Activated CD4-positive, alpha-beta T cell treated with anti-CD3 and anti-CD28 coated beads, Interleukin-2, Interleukin-6, amounts not matched to agents 100 ng/mL and 50 ng/mL, durations not matched to agents 16 hours and 8 hours (primary cell): ENCODE results near the gene GRM4.

Source experiments
- DNase-seq: peaks from one replicate; pipeline ENCODE4 v3.0.0-alpha.2; 2020

The GRM4 gene

DNA sequence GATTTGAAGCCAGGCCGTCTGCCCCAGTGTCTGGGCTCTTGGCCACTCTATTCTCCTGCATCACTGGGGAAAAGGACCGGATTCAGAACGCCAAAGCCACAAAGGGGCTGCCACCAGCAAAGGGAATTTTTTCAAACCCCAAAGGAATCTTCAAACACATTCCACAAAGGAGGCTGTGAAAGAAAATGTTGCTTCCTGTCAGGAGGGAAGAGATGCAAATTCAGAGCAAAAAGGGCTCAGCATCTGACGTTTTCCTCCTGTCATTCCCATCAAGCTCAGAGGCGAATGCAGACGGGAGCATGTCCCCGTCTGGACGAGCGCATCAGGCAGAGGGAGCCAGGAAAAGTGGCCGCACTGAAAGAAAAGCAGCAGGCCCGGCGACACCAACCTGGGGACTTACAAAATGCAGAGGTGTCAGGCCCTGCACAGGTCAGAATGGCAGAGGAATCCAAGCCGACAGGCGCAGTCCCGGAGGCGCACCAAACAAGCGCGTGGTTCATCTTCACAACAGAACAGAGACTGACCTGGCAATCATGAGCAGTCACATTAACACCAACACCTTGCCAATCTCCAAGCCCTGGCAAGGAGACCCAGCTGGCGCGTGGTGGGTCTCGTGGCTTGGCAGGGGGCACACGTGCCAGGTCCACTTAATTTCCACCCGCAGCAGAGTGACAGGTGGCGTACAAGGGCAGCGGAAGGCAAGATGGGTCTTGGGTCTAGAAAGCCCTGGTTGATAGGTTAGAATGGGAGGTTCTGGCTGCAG is 62.8 kb downstream of the GRM4 start:
- DNase-seq = no peak

DNA sequence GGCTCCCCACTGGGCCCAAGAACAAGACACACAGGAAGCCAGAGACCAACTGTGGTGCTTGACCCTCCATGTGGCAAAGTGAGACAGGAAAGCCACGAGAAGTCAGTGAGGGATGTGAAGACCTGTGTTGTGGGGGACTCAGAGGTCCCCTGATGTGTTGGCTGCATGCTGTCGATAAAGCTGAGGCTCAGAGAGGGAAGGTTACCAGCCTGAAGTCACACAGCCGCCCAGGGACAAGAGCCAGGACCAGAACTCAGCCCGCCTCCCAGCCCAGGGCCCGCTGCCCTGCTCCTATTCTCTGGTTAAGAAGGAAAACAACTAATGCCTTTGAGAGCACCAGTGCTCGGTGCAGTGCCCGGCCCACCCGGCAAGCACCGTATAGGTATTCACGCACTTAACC is 63.5 kb downstream of the GRM4 start:
- no peak for DNase-seq

DNA sequence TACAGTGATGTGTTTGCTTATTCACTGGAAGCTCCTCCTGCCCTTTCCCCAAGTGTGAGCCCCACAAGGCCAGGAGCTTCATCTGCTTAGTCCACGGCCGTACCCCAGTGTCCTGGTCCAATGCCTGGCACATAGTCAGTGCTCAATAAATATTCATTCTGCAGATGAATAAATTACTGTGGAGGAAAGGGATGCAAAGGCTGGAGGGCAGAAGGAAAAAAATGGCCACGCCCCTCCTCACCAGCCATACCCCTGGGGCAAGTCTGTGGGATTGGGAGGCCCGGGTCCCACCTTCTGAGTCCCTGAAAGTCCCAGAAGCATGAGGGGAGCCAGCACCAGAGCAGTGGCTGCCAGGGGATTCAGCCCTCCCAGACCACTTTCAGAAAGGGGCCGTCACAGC is 65.5 kb downstream of the GRM4 start:
- no peak for DNase-seq

DNA sequence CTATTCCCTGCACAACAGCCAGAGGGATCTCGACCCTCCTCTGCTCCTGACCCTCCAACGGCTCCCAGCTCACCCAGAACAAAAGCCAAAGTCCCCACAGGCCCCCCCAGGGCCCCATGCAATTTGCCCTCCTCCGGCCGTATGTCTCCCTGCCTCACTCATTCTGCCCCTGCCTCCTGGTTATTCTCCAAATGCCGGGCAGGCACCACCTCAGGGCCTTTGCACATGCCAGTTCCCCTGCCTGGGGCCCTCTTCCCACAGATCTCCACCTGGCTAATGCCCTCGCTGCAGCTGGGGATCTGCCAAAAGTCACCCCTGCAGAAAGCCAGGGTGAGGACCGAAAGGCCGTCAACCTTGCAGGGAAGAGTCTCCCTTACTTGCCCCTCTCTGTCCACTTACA is 66.0 kb downstream of the GRM4 start:
- DNase-seq = no peak

DNA sequence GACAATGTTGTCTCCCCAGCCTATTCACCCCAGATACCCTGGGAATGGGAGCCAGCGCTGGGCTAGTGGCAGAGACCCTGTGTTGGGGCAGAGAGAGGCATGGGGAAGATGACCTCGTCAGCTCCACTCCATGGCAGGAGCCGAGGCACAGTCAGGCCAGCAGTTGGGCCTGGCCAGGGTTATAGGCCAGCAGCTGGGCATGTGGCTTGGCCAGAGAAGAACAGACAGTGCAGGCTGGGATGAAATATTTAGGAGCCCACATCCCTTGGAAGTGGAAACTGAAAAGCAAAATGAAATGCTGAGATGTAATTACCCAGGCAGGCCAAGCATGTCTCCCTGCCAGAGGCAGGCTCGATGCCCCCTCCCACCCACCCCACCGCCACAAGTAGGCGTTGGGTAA is 70.0 kb downstream of the GRM4 start:
- DNase-seq = no peak

DNA sequence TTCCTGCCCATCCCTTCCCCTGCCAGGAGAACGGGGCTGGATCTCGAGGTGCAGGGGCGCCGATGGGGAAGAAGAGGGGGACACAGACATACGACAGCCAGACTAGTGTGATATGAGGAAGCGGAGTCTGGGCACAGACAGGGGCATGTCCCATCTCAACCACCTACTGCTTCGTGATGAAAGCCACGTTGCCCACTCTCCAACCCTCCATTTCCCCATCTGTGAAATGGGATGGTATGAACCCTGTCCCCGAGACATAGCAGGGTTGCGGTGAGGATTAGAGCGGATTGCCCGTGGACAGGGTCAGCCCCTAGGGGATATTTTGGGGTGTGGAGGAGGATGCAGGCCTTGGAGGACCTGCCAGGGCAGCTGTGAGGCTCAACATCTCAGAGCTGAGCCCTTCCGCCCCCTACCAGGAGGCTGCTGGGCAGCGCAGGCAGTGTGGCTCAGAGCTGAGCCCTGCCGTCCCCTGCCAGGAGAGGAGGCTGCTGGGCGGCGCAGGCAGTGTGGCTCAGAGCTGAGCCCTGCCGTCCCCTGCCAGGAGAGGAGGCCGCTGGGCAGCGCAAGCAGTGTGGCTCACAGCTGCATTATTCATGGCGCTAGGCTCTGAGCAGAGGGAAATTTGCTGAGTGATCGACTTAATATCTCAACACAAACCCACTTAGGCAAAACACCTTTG is 71.7 kb downstream of the GRM4 start:
- no peak for DNase-seq

DNA sequence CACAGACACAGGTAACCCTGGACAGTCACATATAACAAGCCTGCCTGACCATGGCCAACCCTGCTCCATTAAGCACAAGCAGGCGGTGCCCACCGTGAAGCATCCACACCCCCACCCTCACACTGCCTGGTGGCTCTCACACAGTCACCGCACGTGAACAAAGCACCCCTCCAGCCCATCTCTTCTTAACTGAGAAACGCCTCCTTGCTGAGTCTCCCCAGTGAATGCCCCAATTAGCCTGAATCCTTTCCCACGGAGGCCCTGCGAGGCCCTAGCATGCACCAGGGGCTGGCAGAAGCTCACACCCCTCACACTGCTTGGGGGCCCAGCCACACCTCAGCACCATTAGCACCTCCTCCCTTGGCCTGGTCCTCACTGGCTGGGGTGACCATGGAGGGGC is 72.3 kb downstream of the GRM4 start:
- DNase-seq = no peak

DNA sequence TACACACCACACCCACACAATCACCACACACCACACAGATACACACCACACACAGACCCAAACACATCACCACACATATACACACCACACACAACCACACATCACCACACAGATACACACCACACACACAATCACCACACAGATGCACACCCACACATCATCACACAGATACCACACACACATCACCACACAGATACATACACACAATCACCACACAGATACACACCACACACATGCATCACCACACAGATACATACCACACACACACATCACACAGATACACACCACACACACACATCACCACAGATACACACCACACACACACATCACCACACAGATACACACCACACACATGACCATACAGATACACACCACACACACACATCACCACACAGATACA is 73.2 kb downstream of the GRM4 start:
- DNase-seq = no peak

DNA sequence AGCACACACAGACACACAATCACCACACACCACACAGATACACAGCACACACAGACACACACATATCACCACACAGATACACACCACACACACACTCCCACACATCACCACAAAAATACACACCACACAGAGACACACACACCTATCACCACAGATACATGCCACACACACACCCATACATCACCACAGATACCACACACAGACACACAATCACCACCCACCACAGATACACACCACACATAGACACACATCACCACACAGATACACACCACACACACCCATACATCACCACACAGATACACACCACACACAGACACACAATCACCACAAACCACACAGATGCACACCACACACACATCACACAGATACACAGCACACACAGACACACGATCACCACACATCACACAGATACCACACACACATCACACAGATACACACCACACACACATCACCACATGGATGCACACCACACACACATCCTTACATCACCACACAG is 74.0 kb downstream of the GRM4 start:
- DNase-seq = no peak

DNA sequence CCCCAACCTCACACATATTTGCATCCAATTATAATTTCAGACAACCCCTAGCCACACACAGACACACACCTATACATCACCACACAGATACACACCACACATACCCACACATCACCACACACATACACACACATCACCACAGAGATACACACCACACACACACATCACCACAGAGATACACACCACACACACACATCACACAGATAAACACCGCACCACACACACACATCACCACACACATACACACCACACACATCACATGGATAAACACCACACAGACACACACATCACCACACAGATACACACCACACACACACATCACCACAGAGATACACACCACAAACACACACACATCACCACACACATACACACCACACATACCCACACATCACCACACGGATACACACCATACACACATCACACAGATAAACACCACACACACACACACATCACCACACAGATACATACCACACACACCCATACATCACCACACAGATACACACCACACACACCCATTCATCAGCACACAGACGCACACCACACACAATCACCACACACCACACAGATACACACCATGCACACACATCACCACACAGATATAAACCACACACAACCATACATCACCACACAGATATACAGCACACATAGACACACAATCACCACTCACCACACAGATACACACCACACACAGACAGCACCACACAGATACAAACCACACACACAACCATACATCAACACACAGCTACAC is 74.6 kb downstream of the GRM4 start:
- no peak for DNase-seq

DNA sequence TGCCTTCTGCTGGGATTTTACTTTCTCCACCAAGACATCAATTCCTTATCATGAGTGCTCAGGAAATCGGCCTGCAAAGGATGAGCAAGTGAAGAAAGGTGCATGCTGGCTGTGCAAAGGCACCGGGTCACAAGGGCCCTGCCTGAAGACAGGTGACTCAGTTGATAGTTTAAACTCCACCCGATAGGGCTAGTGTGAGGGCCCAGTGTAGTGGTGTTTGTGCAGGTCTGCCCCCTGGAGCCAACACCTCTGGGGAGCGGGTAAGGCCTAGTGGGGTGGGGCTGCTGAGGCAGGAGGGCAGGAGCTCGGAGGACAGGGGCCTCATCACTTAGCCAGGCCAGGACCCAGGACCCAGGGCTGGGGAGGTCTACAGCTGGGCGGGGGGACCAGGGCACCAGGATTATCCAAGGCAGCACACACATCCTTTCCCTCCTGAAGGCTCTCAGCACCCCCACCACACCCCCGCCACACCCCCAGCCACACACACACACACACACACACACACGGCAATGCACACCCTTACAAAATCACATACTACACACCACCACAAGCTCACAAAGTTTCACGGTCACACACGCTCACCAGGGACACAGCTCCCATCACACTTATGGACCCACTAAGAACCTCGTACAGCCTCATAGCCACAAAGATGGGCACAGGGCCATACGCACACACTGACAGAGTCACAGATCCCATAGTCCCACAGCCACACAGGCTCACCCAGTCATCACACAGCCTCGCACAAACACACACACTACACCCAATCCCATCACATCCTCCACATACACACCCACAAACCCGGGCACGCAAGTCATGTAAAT is 75.4 kb downstream of the GRM4 start:
- no peak for DNase-seq

DNA sequence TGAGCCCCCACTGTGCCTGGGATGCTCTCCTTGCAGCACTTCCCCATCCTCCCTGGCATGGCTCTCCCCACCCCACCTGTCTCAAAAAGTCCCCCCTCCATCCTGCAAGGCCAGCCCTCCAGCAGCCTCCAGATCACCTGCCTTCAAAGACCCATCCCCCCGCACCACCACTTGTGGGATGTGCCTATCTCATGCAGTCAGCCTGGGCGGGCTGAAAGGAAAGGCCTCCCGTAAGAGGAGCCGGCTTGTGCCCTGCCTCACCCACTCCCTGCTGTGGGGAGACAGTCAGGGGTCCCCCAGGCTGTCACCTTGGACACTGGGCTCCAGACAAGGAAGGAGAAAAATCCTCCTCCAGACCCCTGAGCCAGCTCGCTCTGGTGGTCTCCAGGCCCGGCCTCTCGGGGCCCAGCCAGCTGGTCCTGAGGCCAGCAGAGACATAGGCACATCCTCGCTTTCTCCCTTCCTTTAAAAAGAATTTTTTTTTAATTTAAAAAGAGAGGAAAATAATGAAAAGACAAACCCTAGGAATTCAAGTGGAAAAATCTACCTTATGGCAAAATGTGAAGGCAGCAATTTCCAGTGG is 77.3 kb downstream of the GRM4 start:
- no peak for DNase-seq

DNA sequence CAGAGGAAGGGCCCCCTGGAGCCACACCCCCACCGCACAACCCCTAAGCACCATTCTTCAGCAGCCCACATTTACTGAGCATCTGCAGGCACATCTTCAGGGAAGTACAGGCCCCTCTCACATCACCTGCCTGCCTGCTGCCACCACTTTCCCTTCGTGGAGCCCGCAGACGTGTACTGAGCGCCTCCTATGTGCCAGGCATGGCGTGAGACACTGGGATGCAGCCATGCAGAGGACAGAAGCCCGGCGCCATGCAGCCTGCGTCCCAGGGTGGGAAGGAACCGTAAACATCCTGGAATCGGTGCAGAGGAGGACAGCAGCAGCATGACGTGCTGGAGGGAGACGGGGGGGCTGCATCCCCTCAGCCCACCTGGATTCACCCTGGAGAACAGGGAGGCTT is 78.1 kb downstream of the GRM4 start:
- DNase-seq = no peak

DNA sequence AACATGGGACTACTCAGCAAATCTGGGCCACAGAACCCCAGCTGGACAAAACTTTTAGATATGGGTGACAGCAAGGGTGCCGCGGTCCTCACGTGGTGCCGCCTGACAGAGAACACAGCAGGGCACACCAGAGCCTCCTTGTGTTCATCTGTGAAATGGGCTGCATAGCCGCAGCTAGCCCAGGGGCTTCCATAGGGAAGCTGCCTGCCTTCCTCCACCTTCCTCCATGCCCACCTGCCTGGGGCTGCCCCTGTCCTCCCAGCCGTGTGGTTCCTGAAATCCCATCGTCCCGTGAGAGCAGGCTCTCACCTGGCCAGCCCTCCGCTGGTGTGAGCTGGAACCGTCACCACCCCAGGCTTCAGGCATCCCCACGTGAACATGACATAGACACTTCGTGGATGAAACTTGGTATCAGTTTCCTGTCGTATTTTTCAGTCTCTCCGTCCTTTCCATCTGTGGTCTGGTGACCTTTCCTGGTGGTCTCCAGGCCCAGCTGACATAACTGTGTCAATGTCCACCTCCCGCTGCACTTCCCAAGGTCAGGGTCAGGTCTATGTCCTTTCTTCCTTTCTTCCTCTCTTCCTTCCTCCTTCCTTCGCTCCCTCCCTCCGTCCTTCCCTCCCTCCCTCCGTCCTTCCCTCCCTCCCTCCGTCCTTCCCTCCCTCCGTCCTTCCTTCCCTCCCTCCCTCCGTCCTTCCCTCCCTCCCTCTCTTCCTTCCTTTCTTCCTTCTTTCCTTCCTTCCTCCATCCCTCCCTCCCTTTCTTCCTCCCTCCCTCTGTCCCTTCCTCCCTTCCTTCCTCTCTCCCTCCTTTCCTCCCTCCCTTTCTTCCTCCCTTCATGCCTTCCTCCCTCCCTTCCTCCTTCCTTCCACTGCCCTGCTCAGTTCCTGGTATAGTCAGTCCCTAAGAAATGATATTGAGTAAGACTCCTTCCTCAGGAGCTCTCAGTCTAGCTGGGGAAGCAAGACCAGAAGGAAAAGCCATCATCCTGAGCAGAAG is 78.8 kb downstream of the GRM4 start:
- no peak for DNase-seq

DNA sequence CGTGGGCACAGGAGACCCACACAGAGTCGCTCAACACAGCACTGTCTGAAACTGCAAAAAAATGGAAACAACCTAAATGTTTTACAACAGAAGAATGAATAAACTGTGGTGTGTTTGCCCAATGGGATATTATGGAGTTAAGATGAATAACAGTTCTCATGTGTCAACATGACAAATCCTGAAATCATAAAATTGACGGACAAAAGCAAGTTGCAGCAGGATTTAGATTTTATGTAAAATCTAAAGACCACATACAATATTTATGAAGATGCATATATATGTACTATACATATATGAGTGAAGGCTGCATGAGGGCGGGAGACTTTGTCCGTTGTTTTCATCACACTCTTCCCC is 79.7 kb downstream of the GRM4 start:
- no peak for DNase-seq

DNA sequence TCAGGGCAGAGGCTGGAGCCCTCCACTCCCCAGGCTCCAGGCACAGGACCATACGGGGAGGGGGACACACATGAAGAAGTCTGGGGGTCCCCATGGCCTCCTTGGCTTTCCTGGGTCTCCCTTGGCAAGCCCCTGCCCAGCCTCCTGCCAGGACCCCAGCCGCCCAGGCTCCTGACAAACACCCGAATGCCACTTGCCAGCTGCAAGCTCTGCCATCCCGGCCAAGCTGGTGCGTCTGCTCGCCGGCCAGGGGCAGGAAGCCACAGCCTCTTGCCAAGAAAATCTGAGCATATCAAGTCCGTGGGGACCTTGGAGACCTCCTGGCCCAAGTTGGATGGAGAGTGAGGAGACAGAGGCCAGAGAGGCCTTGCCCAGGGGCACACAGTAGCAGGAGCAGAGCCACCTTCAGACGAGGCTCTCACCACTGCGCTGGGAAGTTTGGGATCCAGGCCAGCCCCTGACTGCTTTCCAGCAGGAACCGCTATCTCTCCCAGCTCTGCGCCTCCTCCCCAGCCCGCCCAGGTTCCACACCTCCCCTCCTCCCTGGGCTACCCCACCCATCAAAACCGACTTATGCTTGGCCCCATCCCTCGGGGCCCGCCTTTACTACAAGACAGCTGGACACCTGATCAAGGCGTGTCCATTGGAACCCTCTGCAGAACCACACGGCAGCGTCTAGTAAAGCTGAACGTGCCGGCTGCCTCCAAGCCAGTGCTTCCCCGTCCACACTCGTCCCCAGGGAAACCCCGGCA is 80.2 kb downstream of the GRM4 start:
- DNase-seq = no peak

DNA sequence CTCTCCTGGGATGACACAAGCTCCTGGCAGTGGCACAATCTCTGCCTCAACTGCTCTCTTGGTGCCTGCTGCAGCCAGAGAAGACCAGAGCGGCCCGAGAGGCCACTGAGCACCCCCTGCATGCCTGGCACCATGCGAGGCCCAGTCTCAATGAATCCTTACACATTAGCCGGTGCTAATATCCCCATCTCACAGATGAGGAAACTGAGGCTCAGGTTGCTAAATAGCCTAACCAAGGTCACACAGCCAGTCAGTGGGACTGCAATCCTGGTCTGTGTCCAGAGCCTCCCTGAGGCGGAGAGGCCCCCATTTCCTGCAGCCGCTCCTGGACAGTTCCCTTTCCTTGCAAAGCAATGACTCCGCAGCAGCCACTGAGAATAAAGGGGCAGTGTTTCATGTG is 81.2 kb downstream of the GRM4 start:
- no peak for DNase-seq

DNA sequence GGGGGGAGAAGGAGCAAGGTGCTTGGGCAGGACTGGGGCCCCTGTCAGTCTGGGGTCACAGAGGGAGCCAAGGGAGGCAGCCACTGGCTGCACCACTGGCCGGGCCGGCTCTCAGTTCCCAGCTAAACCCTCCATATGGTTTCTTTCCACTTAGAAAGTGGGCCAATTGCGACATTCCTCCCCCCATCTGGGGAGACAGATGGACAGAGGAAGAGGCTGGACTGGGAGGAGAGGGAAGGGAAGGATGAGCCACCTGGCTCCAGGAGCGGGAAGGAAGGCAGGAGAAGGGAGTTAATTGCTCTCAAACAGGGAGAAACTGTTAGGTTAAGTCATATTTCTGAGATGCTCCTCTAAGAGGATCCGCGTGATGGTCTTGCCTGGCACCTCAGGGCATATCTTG is 82.2 kb downstream of the GRM4 start:
- DNase-seq = no peak

DNA sequence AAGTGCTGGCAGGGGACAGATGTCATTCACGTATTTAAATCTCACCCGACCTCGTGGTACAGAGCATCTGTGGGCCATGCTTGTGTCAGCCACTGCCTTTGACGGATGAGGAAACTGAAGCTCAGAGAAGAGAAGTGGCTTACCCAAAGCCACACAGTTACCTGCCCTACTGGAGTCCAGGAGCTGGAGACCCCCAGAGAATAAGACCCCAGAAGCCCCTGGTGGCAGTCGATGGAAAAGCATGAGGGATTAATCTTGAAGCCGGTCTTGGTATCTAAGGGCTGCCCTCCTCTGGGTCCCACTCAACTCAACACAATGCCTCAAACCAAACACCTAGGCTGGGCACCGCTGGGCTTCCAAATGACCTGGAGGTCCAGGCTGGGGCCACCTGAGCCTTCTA is 83.1 kb downstream of the GRM4 start:
- no peak for DNase-seq

DNA sequence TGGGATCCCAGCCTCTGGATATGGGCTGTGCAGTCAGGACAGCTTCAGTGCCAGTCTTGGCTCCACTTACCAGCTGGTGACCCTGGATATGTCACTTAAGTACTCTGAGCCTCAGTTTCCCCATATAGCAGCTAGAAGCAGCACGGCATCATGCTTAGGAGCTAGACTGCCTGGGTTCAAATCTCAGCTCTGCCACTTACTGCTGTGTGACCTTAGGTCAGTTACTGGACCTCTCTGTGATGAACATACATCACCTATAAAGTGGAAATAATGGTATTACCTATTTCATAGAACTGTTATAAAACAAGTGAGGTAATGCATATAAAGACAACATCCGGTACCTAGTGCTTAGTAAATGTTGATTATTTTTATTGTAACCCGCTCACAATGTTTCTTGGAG is 83.7 kb downstream of the GRM4 start:
- no peak for DNase-seq

DNA sequence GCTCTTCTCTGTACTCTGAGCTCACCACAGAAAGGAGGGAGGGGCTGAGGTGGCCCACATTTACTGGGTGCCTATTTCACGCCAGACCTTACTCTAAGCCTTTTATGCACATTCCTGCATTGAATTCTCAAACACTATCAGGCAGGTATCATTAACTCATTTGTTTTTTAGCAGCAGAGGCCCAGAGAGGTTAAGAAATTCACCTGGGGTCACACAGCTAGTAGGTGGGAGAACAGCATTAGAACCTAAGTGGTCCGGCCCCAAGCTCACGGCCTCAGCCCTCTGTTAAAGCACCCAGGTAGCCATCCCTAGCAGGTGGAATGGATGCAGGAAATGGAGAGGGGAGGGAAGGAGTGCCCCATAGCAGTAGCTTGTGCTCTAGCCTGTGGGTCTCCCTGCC is 84.5 kb downstream of the GRM4 start:
- no peak for DNase-seq
